GM12872 (cell line): Measurements from ENCODE around the gene C2CD4A.

Experiments
- CTCF ChIP-seq: IDR thresholded peaks from 3 replicates; pipeline ENCODE4 v1.5.1; 2011; ENCODE audit warnings: low read depth, mild to moderate bottlenecking, low read length, moderate library complexity; ENCODE audit not compliant: insufficient read depth

Gene C2CD4A

GRCh38 chr15:62105266-62105665 is 38.5 kb downstream of the C2CD4A start:
- TF ChIP-seq CTCF: no peak

GRCh38 chr15:62106096-62106495 is 39.3 kb downstream of the C2CD4A start:
- TF ChIP-seq CTCF: no peak

- TF ChIP-seq CTCF: no peak
Observed at GRCh38 chr15:62107571-62108121, 40.9 kb downstream of the C2CD4A start.

GRCh38 chr15:62108411-62108810 is 41.6 kb downstream of the C2CD4A start:
- TF ChIP-seq CTCF: no peak

GRCh38 chr15:62109437-62109836 is 42.7 kb downstream of the C2CD4A start:
- TF ChIP-seq CTCF: no peak

- TF ChIP-seq CTCF: no peak
Observed at GRCh38 chr15:62109982-62110851, 43.4 kb downstream of the C2CD4A start.

- no peak for TF ChIP-seq CTCF
Observed at GRCh38 chr15:62112081-62112480, 45.3 kb downstream of the C2CD4A start.
